ENCODE results near the gene RBBP5. TPM values are rescaled to one million over a fixed set of nuclear protein-coding genes. Genes with fewer than 3 reads are reported as not detected.

Gene RBBP5
- total and polyA plus RNA-seq, 2 experiments from 2014 or later = 14.1 to 26.5 TPM

GRCh38 chr1:205064301-205064700 lies 57.5 kb downstream of the RBBP5 start:
- no peaks in the 10 kb centered on the region for H3K36me3 ChIP-seq (ENCODE audit: insufficient read depth)
- no peak overlapping the region for H3K27ac ChIP-seq (ENCODE audit: low read depth)
- Mint-ChIP-seq H3K4me3 (no peak overlapping the region), H3K27me3 (ENCODE audit: insufficient read depth, low read depth, poor library complexity) (peaks cover 10% of the 10 kb centered on the region), H3K36me3 (ENCODE audit: low read depth) (no peaks in the 10 kb centered on the region), H3K27ac (no peak overlapping the region), H3K9me3 (no peaks in the 10 kb centered on the region), H3K4me1 (peaks cover 14% of the 10 kb centered on the region)
- H3K4me2 ChIP-seq = no peak overlapping the region
- no peak for DNase-seq (ENCODE audit: low spot score)
- no peaks in the 10 kb centered on the region for H3K9me2 ChIP-seq (ENCODE audit: insufficient read depth)
- no peaks in the 10 kb centered on the region for H3K4me1 ChIP-seq (ENCODE audit: insufficient read depth)
- no peak overlapping the region for H3K4me3 ChIP-seq
- ATAC-seq = no peak
- no peaks in the 10 kb centered on the region for H3K27me3 ChIP-seq (ENCODE audit: insufficient read depth)
- H3K79me2 ChIP-seq (replicated peaks; ENCODE audit: insufficient read depth) = no peaks in the 10 kb centered on the region
- TF ChIP-seq NANOG (IDR thresholded peaks at IDR 0.05; ENCODE audit: borderline replicate concordance) (no peak), CREB1 (CRISPR knock-in tag; IDR thresholded peaks at IDR 0.05; ENCODE audit: low read depth) (no peak), STAT1 (IDR thresholded peaks at IDR 0.05; ENCODE audit: unreplicated experiment) (no peak)
- no peak overlapping the region for H2AFZ ChIP-seq
- no peaks in the 10 kb centered on the region for H4K20me1 ChIP-seq (replicated peaks; ENCODE audit: insufficient read depth)
- H3F3A ChIP-seq (replicated peaks; ENCODE audit: low read depth) = no peaks in the 10 kb centered on the region

GRCh38 chr1:205062895-205063294 lies 58.9 kb downstream of the RBBP5 start:
- H3K27me3 Mint-ChIP-seq (ENCODE audit: insufficient read depth, low read depth, poor library complexity) = peaks cover 10% of the 10 kb centered on the region
- no peaks in the 10 kb centered on the region for H3K27me3 ChIP-seq (ENCODE audit: insufficient read depth)
- H3K27ac ChIP-seq (ENCODE audit: low read depth) = no peak overlapping the region
- no peaks in the 10 kb centered on the region for H3K79me2 ChIP-seq (replicated peaks; ENCODE audit: insufficient read depth)
- peaks cover 14% of the 10 kb centered on the region for H3K4me1 Mint-ChIP-seq
- H4K20me1 ChIP-seq (replicated peaks; ENCODE audit: insufficient read depth) = no peaks in the 10 kb centered on the region
- DNase-seq (ENCODE audit: low spot score) (no peak), ATAC-seq (no peak)
- no peaks in the 10 kb centered on the region for H3K4me1 ChIP-seq (ENCODE audit: insufficient read depth)
- H3K4me3 Mint-ChIP-seq = no peak overlapping the region
- no peak overlapping the region for H2AFZ ChIP-seq
- no peaks in the 10 kb centered on the region for H3K36me3 ChIP-seq (ENCODE audit: insufficient read depth)
- no peak overlapping the region for H3K27ac Mint-ChIP-seq
- no peaks in the 10 kb centered on the region for H3K9me2 ChIP-seq (ENCODE audit: insufficient read depth)
- H3K36me3 Mint-ChIP-seq (ENCODE audit: low read depth) = no peaks in the 10 kb centered on the region
- no peaks in the 10 kb centered on the region for H3K9me3 Mint-ChIP-seq
- no peak overlapping the region for H3K4me3 ChIP-seq
- H3F3A ChIP-seq (replicated peaks; ENCODE audit: low read depth) = no peaks in the 10 kb centered on the region
- H3K4me2 ChIP-seq = no peak overlapping the region
- TF ChIP-seq ZNF462 (CRISPR knock-in tag; IDR thresholded peaks at IDR 0.05) (no peak), POLR2AphosphoS5 (IDR thresholded peaks at IDR 0.05; ENCODE audit: low read depth) (no peak), REST (IDR thresholded peaks at IDR 0.05; ENCODE audit: unreplicated experiment) (no peak), ZNF114 (CRISPR knock-in tag; IDR thresholded peaks at IDR 0.05) (no peak), ETS1 (IDR thresholded peaks at IDR 0.05) (no peak), NANOG (IDR thresholded peaks at IDR 0.05; ENCODE audit: borderline replicate concordance) (no peak), STAT1 (IDR thresholded peaks at IDR 0.05; ENCODE audit: unreplicated experiment) (no peak), CTCF (conservative IDR thresholded peaks at IDR 0.05; ENCODE audit: low read depth in 2 of 2) (no peak), ZNF331 (CRISPR knock-in tag; IDR thresholded peaks at IDR 0.05; ENCODE audit: low read depth) (no peak)
